Keratinocyte (primary cell): ENCODE results near the gene KPNA4. TPM values are rescaled to one million over a fixed set of nuclear protein-coding genes. Genes with fewer than 3 reads are reported as not detected.

Experiments
- DNase-seq: peaks from one replicate; pipeline ENCODE4 v3.0.0-alpha.2; 2011; ENCODE audit warnings: low read depth, missing footprints, low spot score
- FAIRE-seq: peaks from 2 replicates; lab custom pipeline; 2011; peaks lifted over from hg19 to GRCh38; lab: Jason Lieb, UNC
- H2AFZ ChIP-seq: 2 replicates; pipeline ENCODE4 v1.6.0; 2012; ENCODE audit warnings: low read length, control low read depth, inconsistent platforms; ENCODE audit not compliant: control insufficient read depth
- H3K27ac ChIP-seq: 2 replicates; pipeline ENCODE4 v1.5.1; 2011; ENCODE audit warnings: low read length; ENCODE audit not compliant: control insufficient read depth, insufficient read depth
- H3K27me3 ChIP-seq: 3 replicates; pipeline ENCODE4 v1.6.0; 2011; ENCODE audit warnings: low read length; ENCODE audit not compliant: control insufficient read depth, insufficient read depth; ENCODE audit errors: extremely low read depth
- H3K36me3 ChIP-seq, 2 experiments: 2 replicates in 1 of 2; 3 replicates in 1 of 2; pipeline ENCODE4 v1.5.1; 2011; ENCODE audit warnings: low read length in 2 of 2, mild to moderate bottlenecking in 1 of 2; ENCODE audit not compliant: control insufficient read depth in 2 of 2, insufficient read depth in 2 of 2; ENCODE audit errors: extremely low read depth in 1 of 2
- H3K4me1 ChIP-seq: 3 replicates; pipeline ENCODE4 v1.5.1; 2011; ENCODE audit warnings: low read length; ENCODE audit not compliant: control insufficient read depth, insufficient read depth; ENCODE audit errors: extremely low read depth
- H3K4me2 ChIP-seq: 3 replicates; pipeline ENCODE4 v1.6.0; 2011; ENCODE audit warnings: low read depth, low read length; ENCODE audit not compliant: control insufficient read depth, insufficient read depth; ENCODE audit errors: extremely low read depth
- H3K4me3 ChIP-seq, 3 experiments: fragments of 200-600 bp in 1 of 3; sonication (generic) in 1 of 3; 2 replicates in 2 of 3; 3 replicates in 1 of 3; pipeline ENCODE4 v1.5.1; 2011 to 2016; ENCODE audit warnings: low read length in 3 of 3, mild to moderate bottlenecking in 3 of 3, control low read depth in 2 of 3, inconsistent platforms in 1 of 3, low read depth in 1 of 3, mixed read lengths in 1 of 3, mixed run types in 1 of 3, moderate library complexity in 1 of 3; ENCODE audit not compliant: control insufficient read depth in 2 of 3, insufficient read depth in 2 of 3; ENCODE audit errors: extremely low read depth in 1 of 3
- H3K79me2 ChIP-seq: 2 replicates; pipeline ENCODE4 v1.6.0; 2012; ENCODE audit warnings: low read length; ENCODE audit not compliant: control insufficient read depth, insufficient read depth
- H3K9ac ChIP-seq: 3 replicates; pipeline ENCODE4 v1.6.0; 2011; ENCODE audit warnings: low read length; ENCODE audit not compliant: control insufficient read depth, insufficient read depth; ENCODE audit errors: extremely low read depth
- H3K9me1 ChIP-seq: 3 replicates; pipeline ENCODE4 v1.6.0; 2011; ENCODE audit warnings: low read length; ENCODE audit not compliant: control insufficient read depth, insufficient read depth; ENCODE audit errors: extremely low read depth
- H3K9me3 ChIP-seq: 2 replicates; pipeline ENCODE4 v1.5.1; 2012; ENCODE audit warnings: low read depth, low read length; ENCODE audit not compliant: control insufficient read depth
- H4K20me1 ChIP-seq: 3 replicates; pipeline ENCODE4 v1.6.0; 2011; ENCODE audit warnings: low read length; ENCODE audit not compliant: control insufficient read depth, insufficient read depth; ENCODE audit errors: extremely low read depth
- EZH2 ChIP-seq: IDR thresholded peaks from one replicate; pipeline ENCODE4 v1.6.1; 2012; ENCODE audit warnings: inconsistent platforms, mild to moderate bottlenecking, low read length, moderate library complexity
- dilution Hi-C: fragments of 300-500 bp; cut with MboI; formaldehyde crosslinking; loops from one replicate; pipeline ENCODE4 v1.7.0; 2020; ENCODE audit warnings: low sequenced_read_pairs; ENCODE audit not compliant: extremely low pct_ligation_motif_present
- polyA plus RNA-seq, 5 experiments: library from polyadenylated mRNA; depleted of rRNA in 3 of 5; stranded (reverse) in 3 of 5; stranded (forward) in 1 of 5; unstranded in 1 of 5; fragments of >200 nt; gene quantifications; 1 replicate in 1 of 5; 2 replicates in 3 of 5; 3 replicates in 1 of 5; pipeline versions ENCODE4 v1.2.1 to v1.2.3, GENCODE V29; 2011 to 2012; ENCODE audit warnings: missing spikeins in 2 of 5, low read depth in 1 of 5, low replicate concordance in 1 of 5
- TF ChIP-seq, protein P1 (sequence below), 3 experiments: IDR thresholded peaks in 1 of 3; conservative IDR thresholded peaks in 1 of 3; optimal IDR thresholded peaks in 1 of 3; 2 replicates in 2 of 3; 3 replicates in 1 of 3; pipeline versions ENCODE3 to v1.5.1; 2011; ENCODE audit warnings: low read length in 3 of 3, mild to moderate bottlenecking in 3 of 3, moderate library complexity in 2 of 3, control low read depth in 1 of 3, inconsistent platforms in 1 of 3; ENCODE audit not compliant: insufficient read depth in 2 of 3; ENCODE audit errors: extremely low read depth in 1 of 3

Gene KPNA4
- polyA plus RNA-seq, 1 donor (not counting 4 experiments of a cell fraction or from before 2014, with no cell fraction given) = 42.0 TPM

DNA sequence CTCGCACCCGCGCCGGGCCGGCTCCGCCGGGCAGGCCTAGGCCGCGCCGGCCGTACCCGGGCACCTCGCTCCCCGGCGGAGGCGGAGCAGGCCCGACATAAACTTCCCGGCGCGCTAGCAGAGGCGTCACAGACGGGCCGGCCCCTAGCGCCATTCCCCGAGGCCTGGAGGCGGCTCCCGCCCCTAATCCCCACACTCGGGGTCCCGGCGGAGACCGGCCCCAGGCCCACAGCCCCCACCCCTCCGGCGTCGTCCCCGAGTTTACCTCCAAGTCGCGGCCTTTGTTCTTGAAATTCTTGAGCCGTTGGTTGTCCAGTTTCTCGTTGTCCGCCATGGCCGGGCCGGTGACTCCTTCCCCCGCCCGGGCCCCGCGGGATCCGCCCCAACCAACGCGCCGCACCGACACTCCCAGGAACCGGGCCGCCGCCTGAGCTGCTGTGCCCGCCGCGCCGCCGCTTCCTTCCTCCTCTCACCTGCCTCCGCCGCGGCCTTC is 376 bp downstream of the KPNA4 start:
- Histone ChIP-seq H3K79me2 (peaks cover 56% of the 10 kb centered on the region), H3K4me1 (peaks cover 27% of the 10 kb centered on the region), H3K9me3 (no peaks in the 10 kb centered on the region), H2AFZ (peak overlapping the region; percentile 30), H4K20me1 (peaks cover 8% of the 10 kb centered on the region), H3K4me3 (peak overlapping the region; percentile 59 to 78 (median 67)), H3K9ac (peak overlapping the region; percentile 85), H3K4me2 (no peak overlapping the region), H3K36me3 (peaks cover 2 to 12% of the 10 kb centered on the region in 2 experiments), H3K27ac (peak overlapping the region; percentile 80), H3K27me3 (no peaks in the 10 kb centered on the region), H3K9me1 (no peaks in the 10 kb centered on the region)
- no peak for DNase-seq
- TF ChIP-seq, protein P1, sequence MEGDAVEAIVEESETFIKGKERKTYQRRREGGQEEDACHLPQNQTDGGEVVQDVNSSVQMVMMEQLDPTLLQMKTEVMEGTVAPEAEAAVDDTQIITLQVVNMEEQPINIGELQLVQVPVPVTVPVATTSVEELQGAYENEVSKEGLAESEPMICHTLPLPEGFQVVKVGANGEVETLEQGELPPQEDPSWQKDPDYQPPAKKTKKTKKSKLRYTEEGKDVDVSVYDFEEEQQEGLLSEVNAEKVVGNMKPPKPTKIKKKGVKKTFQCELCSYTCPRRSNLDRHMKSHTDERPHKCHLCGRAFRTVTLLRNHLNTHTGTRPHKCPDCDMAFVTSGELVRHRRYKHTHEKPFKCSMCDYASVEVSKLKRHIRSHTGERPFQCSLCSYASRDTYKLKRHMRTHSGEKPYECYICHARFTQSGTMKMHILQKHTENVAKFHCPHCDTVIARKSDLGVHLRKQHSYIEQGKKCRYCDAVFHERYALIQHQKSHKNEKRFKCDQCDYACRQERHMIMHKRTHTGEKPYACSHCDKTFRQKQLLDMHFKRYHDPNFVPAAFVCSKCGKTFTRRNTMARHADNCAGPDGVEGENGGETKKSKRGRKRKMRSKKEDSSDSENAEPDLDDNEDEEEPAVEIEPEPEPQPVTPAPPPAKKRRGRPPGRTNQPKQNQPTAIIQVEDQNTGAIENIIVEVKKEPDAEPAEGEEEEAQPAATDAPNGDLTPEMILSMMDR (optimal IDR thresholded peaks at IDR 0.05 in 1 of 3, IDR thresholded peaks at IDR 0.05 in 1 of 3, conservative IDR thresholded peaks at IDR 0.05 in 1 of 3; ENCODE audit: extremely low read depth in 1 of 3, insufficient read depth in 2 of 3, low read length in 3 of 3) = no peak
- TF ChIP-seq EZH2 = no peak
- dilution Hi-C loops = no loop called here
- FAIRE-seq = no peak

- Histone ChIP-seq H3K4me2 (peak overlapping the region; percentile 81), H3K27me3 (no peaks in the 10 kb centered on the region), H3K9me3 (no peaks in the 10 kb centered on the region), H3K9ac (peak overlapping the region; percentile 85), H3K79me2 (peaks cover 62% of the 10 kb centered on the region), H2AFZ (no peak overlapping the region), H3K9me1 (no peaks in the 10 kb centered on the region), H3K4me1 (peaks cover 27% of the 10 kb centered on the region), H3K36me3 (peaks cover 2 to 12% of the 10 kb centered on the region in 2 experiments), H3K27ac (peak overlapping the region; percentile 80), H3K4me3 (peak overlapping the region; percentile 67 to 79 (median 76)), H4K20me1 (peaks cover 8% of the 10 kb centered on the region)
- DNase-seq (no peak), FAIRE-seq (no peak)
- dilution Hi-C loops = no loop called here
- TF ChIP-seq EZH2 = no peak
- TF ChIP-seq, protein P1 (optimal IDR thresholded peaks at IDR 0.05 in 1 of 3, IDR thresholded peaks at IDR 0.05 in 1 of 3, conservative IDR thresholded peaks at IDR 0.05 in 1 of 3; ENCODE audit: extremely low read depth in 1 of 3, insufficient read depth in 2 of 3, low read length in 3 of 3) = no peak
These were observed 986 bp downstream of the KPNA4 start for GRCh38 chr3:160564258-160564911.
